GM12878 (cell line): ENCODE results near the gene ANKRD55. TPM values are rescaled to one million over a fixed set of nuclear protein-coding genes. Genes with fewer than 3 reads are reported as not detected.

ENCODE experiments used
- ATAC-seq: fragments of 200-7000 bp; cut with Tn5 transposase; 3 replicates; pipeline ENCODE4 v1.9.1; 2020; ENCODE audit warnings: mild to moderate bottlenecking, moderate library complexity
- BruUV-seq: library from RNA; stranded (reverse); fragments of 400-500 nt; replicated peaks from 2 replicates; lab custom pipeline; 2021; lab: Mats Ljungman, UMichigan
- CTCF ChIA-PET: fragments of 300-600 bp; sonication (Branson Sonifier 250); formaldehyde crosslinking; extraction: SDS; loops from one replicate; lab custom pipeline; 2021; ENCODE audit warnings: inconsistent platforms; lab: Yijun Ruan, JAX
- POLR2A ChIA-PET: fragments of 350-600 bp; formaldehyde crosslinking; extraction: SDS; loops from one replicate; lab custom pipeline; 2021; ENCODE audit warnings: inconsistent platforms; lab: Charles Lee
- RAD21 ChIA-PET: fragments of 300-600 bp; sonication (Branson Sonifier 250); formaldehyde crosslinking; loops from one replicate; lab custom pipeline; 2023; ENCODE audit warnings: antibody characterized with exemption; ENCODE audit not compliant: unreplicated experiment; lab: Charles Lee
- SMC1A ChIA-PET: fragments of 300-600 bp; sonication (Branson Sonifier 250); formaldehyde crosslinking; loops from one replicate; lab custom pipeline; 2023; ENCODE audit not compliant: unreplicated experiment, uncharacterized antibody; lab: Charles Lee
- DNase-seq: peaks from one replicate; pipeline ENCODE4 v3.0.0-alpha.2; 2011; ENCODE audit warnings: low read depth, low spot score
- FAIRE-seq: peaks from 3 replicates; lab custom pipeline; 2011; peaks lifted over from hg19 to GRCh38; lab: Jason Lieb, UNC
- H2AFZ ChIP-seq: 2 replicates; pipeline ENCODE4 v1.6.0; 2011; ENCODE audit warnings: low read depth, low read length, control low read depth; ENCODE audit not compliant: control insufficient read depth
- H3K27ac ChIP-seq: 2 replicates; pipeline ENCODE4 v1.5.1; 2011; ENCODE audit warnings: control low read depth; ENCODE audit not compliant: control insufficient read depth, insufficient read depth
- H3K27me3 ChIP-seq, 2 experiments: replicated peaks in 1 of 2; 2 replicates each; pipeline versions ENCODE4 v1.6.0 to v1.6.1; 2011; ENCODE audit warnings: low read length in 1 of 2; ENCODE audit not compliant: control insufficient read depth in 2 of 2, insufficient read depth in 2 of 2
- H3K36me3 ChIP-seq, 2 experiments: 2 replicates each; pipeline ENCODE4 v1.5.1; 2011; ENCODE audit warnings: low read length in 1 of 2; ENCODE audit not compliant: control insufficient read depth in 2 of 2, insufficient read depth in 2 of 2
- H3K4me1 ChIP-seq: 2 replicates; pipeline ENCODE4 v1.6.1; 2011; ENCODE audit warnings: mild to moderate bottlenecking, low read length, moderate library complexity, mixed read lengths; ENCODE audit not compliant: control insufficient read depth, insufficient read depth
- H3K4me2 ChIP-seq: 2 replicates; pipeline ENCODE4 v1.6.0; 2011; ENCODE audit warnings: control low read depth; ENCODE audit not compliant: control insufficient read depth, insufficient read depth
- H3K4me3 ChIP-seq: fragments of 200-600 bp; sonication (generic); 2 replicates; pipeline ENCODE4 v1.5.1; 2016
- H3K79me2 ChIP-seq: 2 replicates; pipeline ENCODE4 v1.6.0; 2011; ENCODE audit warnings: low read length; ENCODE audit not compliant: control insufficient read depth, insufficient read depth
- H3K9ac ChIP-seq: 2 replicates; pipeline ENCODE4 v1.8.0; 2011; ENCODE audit warnings: low read length, control low read depth, mixed read lengths; ENCODE audit not compliant: control insufficient read depth, insufficient read depth
- H3K9me3 ChIP-seq: replicated peaks from 3 replicates; pipeline ENCODE4 v1.5.1; 2011; ENCODE audit warnings: mild to moderate bottlenecking, low read length; ENCODE audit not compliant: control insufficient read depth, insufficient read depth
- H4K20me1 ChIP-seq: 2 replicates; pipeline ENCODE4 v1.6.0; 2011; ENCODE audit not compliant: control insufficient read depth, insufficient read depth
- EZH2 ChIP-seq: IDR thresholded peaks from 2 replicates; pipeline ENCODE4 v1.6.1; 2012; ENCODE audit warnings: low read depth, mild to moderate bottlenecking, control low read depth, inconsistent platforms, low read length, borderline replicate concordance; ENCODE audit not compliant: control insufficient read depth
- HDAC6 ChIP-seq: fragments of 200-600 bp; sonication (generic); IDR thresholded peaks from one replicate; pipeline ENCODE4 v1.8.0; 2017; ENCODE audit warnings: antibody characterized with exemption; ENCODE audit not compliant: unreplicated experiment
- JUNB ChIP-seq: IDR thresholded peaks from 2 replicates; pipeline ENCODE4 v1.6.1; 2016; ENCODE audit warnings: antibody characterized with exemption, mild to moderate bottlenecking
- JUND ChIP-seq: IDR thresholded peaks from 2 replicates; pipeline ENCODE4 v1.6.1; 2012; ENCODE audit warnings: low read depth, mild to moderate bottlenecking, low read length, improper control_type of control experiment, moderate library complexity
- WGBS: methylation state at CpG from one replicate; pipeline ENCODE4 v1.1.6; 2016; ENCODE audit warnings: low lambda C conversion rate; ENCODE audit not compliant: insufficient replicate concordance, insufficient coverage; ENCODE audit errors: missing lambda C conversion rate; 5-methylcytosine and 5-hydroxymethylcytosine counted together
- in situ Hi-C: fragments of 300-500 bp; cut with MboI; formaldehyde crosslinking; loops from 9 replicates; pipeline ENCODE4 v1.14.3; 2018; ENCODE audit warnings: mixed read lengths
- intact Hi-C: fragments of 100-400 bp; cut with micrococcal nuclease; formaldehyde crosslinking; loops from one replicate; pipeline ENCODE4 v1.14.2; 2022; ENCODE audit not compliant: unreplicated experiment
- polyA plus RNA-seq, 11 experiments: library from polyadenylated mRNA; depleted of rRNA in 4 of 11; unstranded in 6 of 11; stranded (reverse) in 5 of 11; fragments of >200 nt; fragmentation: Nextera tagmentation in 4 of 11; fragmentation: Illumina TruSeq in 1 of 11; extraction: Ambion mirVana in 4 of 11; extraction: Trizol in 1 of 11; gene quantifications; 1 replicate in 1 of 11; 2 replicates in 10 of 11; pipeline versions ENCODE4 v1.2.1 to v1.2.3, GENCODE V29; 2011 to 2016; ENCODE audit warnings: inconsistent platforms in 2 of 11, missing spikeins in 2 of 11, low read depth in 1 of 11
- total RNA-seq, 4 experiments: library from RNA; depleted of rRNA in 3 of 4; stranded (reverse); fragments of >200 nt in 3 of 4; fragmentation: Illumina TruSeq in 1 of 4; extraction: Trizol in 1 of 4; gene quantifications; 2 replicates each; pipeline versions ENCODE4 v1.2.1 to v1.2.3, GENCODE V29; 2013 to 2021
- TF ChIP-seq, protein P1 (sequence below): IDR thresholded peaks from 2 replicates; pipeline ENCODE4 v1.6.1; 2012; ENCODE audit warnings: improper control_type of control experiment, low read depth, low read length; ENCODE audit not compliant: insufficient replicate concordance

The ANKRD55 gene
- total and polyA plus RNA-seq, 10 of the 15 experiments (the other 5 are each of a cell fraction or from before 2014, with no cell fraction given): 0.04 TPM; not detected in 9

DNA sequence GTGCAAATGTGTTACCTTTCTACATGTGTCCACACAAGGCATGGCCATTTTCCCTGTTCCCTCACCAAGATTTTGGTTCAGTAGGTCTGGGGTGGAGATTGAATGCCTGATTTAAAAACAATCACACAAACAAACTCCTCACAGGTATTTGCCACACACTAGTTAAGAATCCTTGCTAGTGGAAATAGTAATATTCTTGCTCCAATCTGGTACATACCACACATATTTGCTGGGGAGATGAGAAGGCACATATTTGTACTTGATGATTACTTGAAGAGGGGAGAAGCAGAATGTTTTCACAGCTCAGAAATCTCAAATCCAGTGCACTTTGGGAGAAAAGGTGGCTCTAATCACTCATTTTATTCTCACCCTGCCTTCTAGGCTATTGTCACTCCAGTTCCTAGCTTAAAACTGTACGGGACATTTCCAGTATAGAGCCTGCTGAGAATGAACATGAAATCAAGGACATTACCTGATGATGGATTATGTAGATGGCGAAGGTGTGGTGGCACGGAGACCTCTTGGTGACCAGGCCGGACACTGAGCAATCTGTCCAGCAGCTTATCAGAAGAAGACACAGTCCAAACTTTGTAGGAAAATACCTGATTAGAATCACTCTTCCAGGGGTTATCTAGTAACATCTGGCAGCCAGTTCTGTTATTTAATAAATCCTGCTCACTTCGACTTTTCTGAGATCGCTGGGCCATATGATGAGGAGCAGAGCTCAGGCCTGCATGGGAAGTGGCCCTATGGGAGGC is 122.3 kb downstream of the ANKRD55 start:
- Histone ChIP-seq H3K36me3 (no peaks in the 10 kb centered on the region), H2AFZ (no peak overlapping the region), H3K4me2 (no peak overlapping the region), H4K20me1 (no peaks in the 10 kb centered on the region), H3K27ac (no peak overlapping the region), H3K27me3 (no peaks in the 10 kb centered on the region; a peak in 1 of 4 replicates), H3K9me3 (no peaks in the 10 kb centered on the region), H3K4me3 (no peak overlapping the region), H3K9ac (no peak overlapping the region), H3K79me2 (no peaks in the 10 kb centered on the region), H3K4me1 (no peaks in the 10 kb centered on the region)
- intact Hi-C loops: no loop called here
- ChIA-PET POLR2A (interaction anchor here (0.6 to 1.2 kb wide), 2 partner anchors 29 to 338 kb away, joined by 3 read pairs; no protein-coding TSS in a partner anchor), CTCF (no interaction called here), RAD21 (no interaction called here), SMC1A (interaction anchor here (1.1 kb wide), 1 partner anchor 15 kb away, joined by 5 read pairs; no protein-coding TSS in a partner anchor)
- TF ChIP-seq EZH2 (no peak), JUNB (no peak), HDAC6 (no peak), JUND (no peak)
- TF ChIP-seq, protein P1, sequence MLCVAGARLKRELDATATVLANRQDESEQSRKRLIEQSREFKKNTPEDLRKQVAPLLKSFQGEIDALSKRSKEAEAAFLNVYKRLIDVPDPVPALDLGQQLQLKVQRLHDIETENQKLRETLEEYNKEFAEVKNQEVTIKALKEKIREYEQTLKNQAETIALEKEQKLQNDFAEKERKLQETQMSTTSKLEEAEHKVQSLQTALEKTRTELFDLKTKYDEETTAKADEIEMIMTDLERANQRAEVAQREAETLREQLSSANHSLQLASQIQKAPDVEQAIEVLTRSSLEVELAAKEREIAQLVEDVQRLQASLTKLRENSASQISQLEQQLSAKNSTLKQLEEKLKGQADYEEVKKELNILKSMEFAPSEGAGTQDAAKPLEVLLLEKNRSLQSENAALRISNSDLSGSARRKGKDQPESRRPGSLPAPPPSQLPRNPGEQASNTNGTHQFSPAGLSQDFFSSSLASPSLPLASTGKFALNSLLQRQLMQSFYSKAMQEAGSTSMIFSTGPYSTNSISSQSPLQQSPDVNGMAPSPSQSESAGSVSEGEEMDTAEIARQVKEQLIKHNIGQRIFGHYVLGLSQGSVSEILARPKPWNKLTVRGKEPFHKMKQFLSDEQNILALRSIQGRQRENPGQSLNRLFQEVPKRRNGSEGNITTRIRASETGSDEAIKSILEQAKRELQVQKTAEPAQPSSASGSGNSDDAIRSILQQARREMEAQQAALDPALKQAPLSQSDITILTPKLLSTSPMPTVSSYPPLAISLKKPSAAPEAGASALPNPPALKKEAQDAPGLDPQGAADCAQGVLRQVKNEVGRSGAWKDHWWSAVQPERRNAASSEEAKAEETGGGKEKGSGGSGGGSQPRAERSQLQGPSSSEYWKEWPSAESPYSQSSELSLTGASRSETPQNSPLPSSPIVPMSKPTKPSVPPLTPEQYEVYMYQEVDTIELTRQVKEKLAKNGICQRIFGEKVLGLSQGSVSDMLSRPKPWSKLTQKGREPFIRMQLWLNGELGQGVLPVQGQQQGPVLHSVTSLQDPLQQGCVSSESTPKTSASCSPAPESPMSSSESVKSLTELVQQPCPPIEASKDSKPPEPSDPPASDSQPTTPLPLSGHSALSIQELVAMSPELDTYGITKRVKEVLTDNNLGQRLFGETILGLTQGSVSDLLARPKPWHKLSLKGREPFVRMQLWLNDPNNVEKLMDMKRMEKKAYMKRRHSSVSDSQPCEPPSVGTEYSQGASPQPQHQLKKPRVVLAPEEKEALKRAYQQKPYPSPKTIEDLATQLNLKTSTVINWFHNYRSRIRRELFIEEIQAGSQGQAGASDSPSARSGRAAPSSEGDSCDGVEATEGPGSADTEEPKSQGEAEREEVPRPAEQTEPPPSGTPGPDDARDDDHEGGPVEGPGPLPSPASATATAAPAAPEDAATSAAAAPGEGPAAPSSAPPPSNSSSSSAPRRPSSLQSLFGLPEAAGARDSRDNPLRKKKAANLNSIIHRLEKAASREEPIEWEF: no peak
- no TSS peak for BruUV-seq
- ATAC-seq (no peak), FAIRE-seq (no peak), DNase-seq (no peak)
- in situ Hi-C loops: no loop called here
- 54% methylated on average over 6 of the region's 6 CpGs for WGBS
